ENCODE results near the gene C19orf44.

GRCh38 chr19:16519230-16519687 is 23.1 kb downstream of the C19orf44 start:
- TF ChIP-seq CTCF (conservative IDR thresholded peaks at IDR 0.05; ENCODE audit: low read length) (no peak), EZH2phosphoT487 (IDR thresholded peaks at IDR 0.05; ENCODE audit: borderline replicate concordance, low read depth, low read length) (no peak)
